SHP77 (cell line): Measurements from ENCODE around the gene SGPP2.
"Not testable (repeated sequence)": the region's sequence is repeated elsewhere in the genome, so short reads cannot be mapped to it uniquely, and the experiment has no call there.

Source experiments
- DNase-seq, 2 experiments: peaks; one replicate each; lab custom pipeline; 2025; lab: John Stamatoyannopoulos, UW

The SGPP2 gene

DNA sequence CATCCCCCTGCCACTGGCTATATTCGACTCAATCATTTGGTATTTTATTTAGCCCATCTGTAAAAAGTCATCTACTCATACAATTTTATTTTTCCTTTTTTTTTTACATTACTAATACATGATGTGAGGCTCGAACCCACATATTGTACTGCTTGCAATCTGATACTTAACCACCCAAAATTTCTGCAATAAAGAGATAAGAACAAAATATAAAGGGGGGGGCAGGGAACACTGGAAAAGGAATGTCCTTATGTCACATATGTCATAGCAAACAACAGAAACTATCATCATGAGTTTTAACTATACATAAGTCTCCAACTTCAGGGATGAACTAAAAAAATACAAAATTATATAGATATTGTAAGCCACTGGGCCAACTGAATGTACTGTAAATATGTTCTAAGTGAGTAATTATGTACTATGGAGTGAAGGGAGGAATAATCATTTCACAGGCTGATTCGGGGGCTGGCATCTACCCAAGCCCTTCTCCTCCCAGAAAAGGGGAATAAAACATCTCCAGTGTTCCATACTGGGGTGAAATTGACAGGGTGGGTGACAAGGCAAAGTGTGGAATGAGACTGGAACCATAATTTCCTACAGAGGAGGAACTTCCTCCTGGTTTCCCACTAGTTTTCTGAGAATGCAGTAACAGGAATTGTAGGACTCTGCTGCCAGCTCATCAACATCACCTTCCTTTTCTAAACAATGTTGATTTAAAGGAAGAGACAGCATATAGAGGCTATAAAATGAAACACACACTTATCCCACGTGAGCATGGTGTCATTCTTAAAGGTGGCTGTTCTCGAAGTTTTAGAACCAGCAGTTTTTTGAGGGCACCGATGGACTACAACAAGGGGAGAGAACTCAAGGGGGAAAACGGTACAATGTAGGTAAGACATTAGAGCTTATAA, 152.1 kb downstream of the SGPP2 start:
- DNase-seq: no peak

DNA sequence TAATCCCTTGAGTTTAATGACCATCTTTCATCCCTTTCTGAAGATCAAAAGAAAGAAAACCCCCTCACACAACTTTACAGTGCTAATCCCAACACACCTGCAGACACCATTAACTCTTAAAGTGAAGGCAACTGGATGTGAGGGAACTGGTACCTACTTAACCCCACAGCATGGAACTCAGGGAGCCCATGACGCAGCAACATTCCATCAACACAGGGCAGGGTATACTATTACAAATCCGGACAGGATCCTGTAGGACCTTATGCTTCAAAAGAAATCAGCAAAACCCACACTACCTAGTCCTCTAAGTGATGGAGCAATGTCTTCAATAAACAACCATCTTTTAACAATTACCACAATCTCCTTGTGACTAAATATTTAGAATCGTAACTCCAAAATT, 153.0 kb downstream of the SGPP2 start:
- no peak for DNase-seq

DNA sequence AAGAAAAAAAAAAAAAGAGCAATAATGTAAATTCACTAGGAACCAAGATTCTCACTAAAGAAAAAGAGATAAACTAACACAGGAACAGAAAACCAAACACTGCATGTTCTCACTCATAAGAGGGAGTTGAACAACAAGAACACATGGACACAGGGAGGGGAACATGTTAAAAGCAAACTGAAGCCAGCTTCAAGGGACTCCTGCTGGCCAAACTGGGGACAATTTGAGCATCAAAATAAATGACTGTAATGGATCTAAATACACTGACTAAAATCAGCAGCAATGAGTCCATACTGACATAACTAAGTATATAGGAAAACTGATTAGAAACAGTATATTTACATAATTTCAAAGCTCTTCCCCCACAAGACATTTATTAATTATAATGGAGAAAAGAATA, 158.6 kb downstream of the SGPP2 start:
- DNase-seq: no peak

DNA sequence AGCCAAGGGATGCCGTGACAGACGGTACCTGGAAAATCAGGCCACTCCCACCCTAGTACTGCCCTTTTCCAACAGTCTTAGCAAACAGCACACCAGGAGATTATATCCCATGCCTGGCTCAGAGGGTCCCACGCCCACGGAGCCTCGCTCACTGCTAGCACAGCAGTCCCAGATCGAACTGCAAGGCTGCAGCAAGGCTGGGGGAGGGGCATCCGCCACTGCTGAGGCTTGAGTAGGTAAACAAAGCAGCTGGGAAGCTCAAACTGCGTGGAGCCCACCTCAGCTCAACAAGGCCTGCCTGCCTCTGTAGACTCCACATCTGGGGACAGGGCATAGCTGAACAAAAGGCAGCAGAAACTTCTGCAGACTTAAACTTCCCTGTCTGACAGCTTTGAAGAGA, 160.2 kb downstream of the SGPP2 start:
- DNase-seq: not testable (repeated sequence)

DNA sequence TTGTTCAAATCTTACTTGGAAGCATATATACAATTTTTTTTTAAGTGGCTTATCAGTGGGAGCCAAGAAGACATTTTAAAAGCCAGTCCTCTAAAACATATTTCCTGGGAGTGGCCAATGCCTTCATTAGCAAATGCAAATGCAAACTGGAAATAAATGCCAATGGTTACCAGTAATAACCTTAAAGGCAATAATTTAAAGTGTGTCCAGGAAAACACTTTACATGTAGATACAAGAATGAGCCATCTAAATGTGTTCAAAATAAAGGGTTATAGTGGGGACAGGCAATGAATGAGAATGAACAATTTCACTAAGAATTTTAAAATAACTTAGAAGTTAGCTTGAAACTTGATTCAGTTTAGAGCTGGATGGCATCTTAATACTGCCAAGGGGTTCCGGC, 167.3 kb downstream of the SGPP2 start:
- DNase-seq: no peak

DNA sequence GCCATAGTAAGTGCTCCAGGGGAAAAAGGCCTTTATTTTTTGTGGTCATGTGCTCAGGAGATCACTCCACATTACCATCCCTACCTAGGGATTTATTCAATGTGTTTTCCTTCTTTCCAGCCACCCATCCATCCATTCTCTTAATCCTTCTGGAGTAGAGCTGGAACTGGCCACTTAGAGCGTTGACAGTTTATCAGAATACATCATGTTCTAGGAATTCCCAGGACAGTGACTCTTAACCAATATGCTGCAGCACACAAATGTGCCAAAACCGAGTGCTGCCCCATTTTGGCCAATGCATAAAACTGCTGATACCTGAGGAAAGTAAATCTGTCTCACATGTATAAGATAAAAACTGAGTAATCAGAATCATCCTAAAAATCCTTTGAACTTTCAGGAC, 167.8 kb downstream of the SGPP2 start:
- no peak for DNase-seq

DNA sequence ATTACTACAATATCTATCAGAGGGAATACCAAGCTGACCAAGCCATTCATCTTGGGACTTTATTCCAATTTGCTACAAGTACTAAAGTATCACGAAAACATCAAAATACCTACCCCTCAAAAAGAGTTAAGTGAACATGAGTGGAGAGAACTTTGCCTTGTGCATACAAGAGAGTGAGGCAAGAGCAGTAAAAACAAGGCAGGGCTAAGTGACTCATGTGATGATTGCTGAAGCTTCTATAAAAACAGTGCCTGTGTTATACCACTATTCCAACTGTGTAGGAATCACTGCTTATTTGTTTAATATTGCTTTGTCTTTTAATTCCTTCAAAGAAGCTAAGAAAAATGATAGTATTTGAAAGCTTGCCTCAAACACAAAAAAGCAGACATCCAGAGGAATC, 170.3 kb downstream of the SGPP2 start:
- no peak for DNase-seq

DNA sequence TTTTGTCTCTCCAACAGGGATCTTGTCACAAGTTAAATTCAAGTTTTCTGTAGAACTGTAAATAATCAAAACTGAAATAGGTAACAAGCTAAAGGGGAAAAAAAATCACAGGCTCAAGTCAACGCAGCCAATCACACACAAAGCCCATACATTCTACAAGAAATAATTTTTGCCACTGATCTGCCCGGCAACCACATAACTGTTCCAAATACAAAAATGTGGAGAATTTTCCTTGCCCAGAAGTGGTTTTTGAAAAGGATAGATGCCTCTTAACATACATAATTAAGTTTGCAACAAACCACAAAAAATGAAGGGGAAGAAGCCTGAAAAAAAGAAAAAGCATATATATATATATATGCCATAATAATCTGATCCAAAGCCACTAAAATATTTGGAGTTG, 171.2 kb downstream of the SGPP2 start:
- DNase-seq: no peak

DNA sequence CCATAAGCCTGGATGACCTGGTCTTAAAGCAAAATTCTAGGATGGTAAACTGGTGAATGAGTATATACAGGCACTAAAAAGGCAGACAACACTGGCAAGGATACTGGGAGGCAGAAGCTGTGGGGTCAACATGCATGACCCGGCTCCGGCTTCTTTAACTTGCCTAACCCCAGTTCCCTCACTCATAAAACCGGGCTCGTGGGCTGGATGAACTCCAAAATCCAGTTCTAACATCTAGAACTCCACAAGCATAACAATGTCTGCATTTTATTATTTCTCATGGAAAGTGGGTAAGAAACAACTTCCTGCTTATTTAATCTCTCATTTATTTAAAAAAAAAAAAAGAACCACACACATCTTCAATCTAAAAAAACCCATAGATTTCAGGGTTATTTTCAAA, 174.3 kb downstream of the SGPP2 start:
- no peak for DNase-seq

DNA sequence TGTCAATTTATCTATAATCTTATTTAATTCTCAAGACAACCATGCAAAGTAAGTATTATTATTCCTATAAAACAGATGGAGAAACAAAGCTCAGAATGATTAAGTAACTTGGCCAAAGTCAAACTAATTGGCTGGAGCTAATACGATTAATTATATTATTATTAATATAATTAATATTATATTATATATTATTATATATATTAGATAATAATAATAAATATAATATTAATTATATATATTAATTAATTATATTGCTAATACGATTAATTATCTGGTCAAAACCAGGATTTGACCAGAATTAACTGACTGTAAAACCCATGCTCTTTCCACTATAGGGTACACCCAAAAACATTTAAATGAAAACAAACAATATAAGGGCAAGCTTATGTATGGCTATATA, 179.2 kb downstream of the SGPP2 start:
- DNase-seq: no peak

DNA sequence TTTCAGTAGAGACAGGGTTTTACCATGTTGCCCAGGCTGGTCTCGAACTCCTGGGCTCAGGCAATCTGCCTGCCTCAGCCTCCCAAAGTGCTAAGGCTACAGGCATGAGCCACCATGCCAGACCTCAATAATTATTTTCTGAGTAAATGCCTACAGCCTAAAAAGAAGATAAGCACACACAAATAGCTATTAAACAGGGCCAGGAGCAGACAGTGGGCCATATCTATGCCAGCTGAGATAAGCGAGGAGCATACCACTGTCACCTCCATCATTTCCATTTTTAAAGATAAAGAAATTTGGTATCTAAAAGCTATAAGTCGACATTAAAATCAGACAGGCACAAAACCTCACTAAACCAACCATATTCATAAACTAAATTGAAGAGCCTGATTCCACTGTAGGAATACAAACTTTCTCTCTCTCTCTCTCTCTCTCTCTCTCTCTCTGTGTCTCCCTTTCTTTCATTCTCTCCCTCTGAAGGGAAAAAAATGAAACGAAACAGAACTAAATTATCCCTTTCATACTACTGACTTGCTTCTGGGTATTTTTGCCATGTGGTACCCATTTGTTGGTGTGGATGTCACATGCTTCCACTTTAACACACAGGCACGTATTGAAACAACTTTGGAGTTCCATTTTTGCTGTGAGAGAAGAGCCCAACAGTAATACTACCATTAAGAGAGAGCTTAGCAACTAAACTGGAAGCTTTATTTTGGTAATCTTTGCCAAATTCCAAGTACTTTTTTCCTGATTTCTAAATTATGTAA, 180.6 kb downstream of the SGPP2 start:
- no peak for DNase-seq

DNA sequence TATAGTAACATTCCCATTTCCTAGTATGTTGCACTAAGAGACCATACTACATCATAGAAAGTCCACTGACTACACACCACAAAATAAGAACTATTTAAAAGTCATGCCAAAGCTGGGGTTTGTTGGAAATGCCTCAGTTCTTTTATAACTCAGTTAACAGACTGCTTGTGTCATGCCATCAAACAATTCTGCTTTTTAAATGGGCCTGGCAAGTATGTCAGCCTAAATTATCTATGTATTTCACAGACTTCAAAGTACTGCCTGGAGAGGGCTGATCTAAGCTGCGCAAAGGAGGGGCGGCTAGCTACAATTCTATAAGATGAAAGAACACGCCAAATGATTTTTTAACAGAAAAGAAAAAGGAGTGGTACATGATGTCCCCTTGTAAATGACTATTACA, 182.0 kb downstream of the SGPP2 start:
- no peak for DNase-seq

DNA sequence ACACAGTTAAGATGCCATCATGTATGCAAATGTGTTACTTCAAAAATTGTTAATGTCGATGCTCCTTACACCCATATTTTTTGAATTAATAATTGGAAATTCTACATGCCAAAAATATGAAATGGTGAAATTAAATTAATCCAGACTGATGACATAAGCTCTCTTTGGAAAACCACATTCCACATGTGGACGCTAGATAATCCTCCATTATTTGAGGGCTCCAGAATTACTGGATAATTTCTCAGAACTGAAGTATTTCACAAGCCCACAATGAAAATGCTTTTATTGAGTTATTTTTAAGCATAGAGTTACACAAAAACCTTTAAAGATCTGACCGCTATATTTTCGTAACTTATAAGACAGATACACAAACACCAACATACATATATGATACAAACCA, 183.7 kb downstream of the SGPP2 start:
- DNase-seq: no peak

DNA sequence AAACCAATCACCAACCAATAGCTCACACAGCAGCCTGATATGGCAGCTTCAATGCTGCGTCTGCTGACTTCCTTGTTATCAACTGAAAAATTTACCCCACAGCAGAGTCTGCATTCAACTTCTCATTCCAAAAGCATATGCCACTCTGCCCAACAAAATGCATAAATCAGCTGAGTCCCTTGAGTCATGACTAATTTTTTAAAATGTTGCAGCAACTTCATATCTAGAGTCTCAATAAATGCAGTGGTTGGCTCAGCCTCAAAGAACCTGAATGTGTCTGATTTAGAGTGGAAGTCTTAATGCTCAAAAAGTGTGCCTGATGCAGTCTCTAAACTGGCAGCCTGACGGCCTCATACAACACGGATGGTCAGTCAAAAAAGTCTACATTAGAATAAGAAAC, 185.0 kb downstream of the SGPP2 start:
- no peak for DNase-seq
